K562 (cell line): ENCODE data around the gene GLB1L2. TPM values are rescaled to one million over a fixed set of nuclear protein-coding genes. Genes with fewer than 3 reads are reported as not detected.

Experiments
- BHLHE40 ChIP-seq: IDR thresholded peaks from 2 replicates; pipeline ENCODE4 v1.6.1; 2011; ENCODE audit warnings: low read length, improper control_type of control experiment
- CTCF ChIP-seq, 3 experiments: IDR thresholded peaks in 2 of 3; conservative IDR thresholded peaks in 1 of 3; 2 replicates each; pipeline ENCODE4 v1.5.1; 2011 to 2012; ENCODE audit warnings: low read length in 3 of 3, mild to moderate bottlenecking in 3 of 3, control low read depth in 2 of 3, improper control_type of control experiment in 1 of 3, inconsistent platforms in 1 of 3, low read depth in 1 of 3, mixed read lengths in 1 of 3, moderate library complexity in 1 of 3; ENCODE audit not compliant: insufficient read depth in 2 of 3
- E2F6 ChIP-seq, 2 experiments: IDR thresholded peaks; 2 replicates each; pipeline ENCODE4 v1.6.1; 2011; ENCODE audit warnings: borderline replicate concordance in 1 of 2, control low read depth in 1 of 2, low read depth in 1 of 2, low read length in 1 of 2, mild to moderate bottlenecking in 1 of 2, mixed read lengths in 1 of 2, moderate library complexity in 1 of 2; ENCODE audit not compliant: insufficient read depth in 1 of 2, insufficient read length in 1 of 2, poor library complexity in 1 of 2, severe bottlenecking in 1 of 2; ENCODE audit errors: extremely low read depth in 1 of 2
- EP400 ChIP-seq: fragments of 450-650 bp; IDR thresholded peaks from 2 replicates; pipeline ENCODE4 v1.6.1; 2017; ENCODE audit warnings: antibody characterized with exemption, mild to moderate bottlenecking, moderate library complexity
- MNT ChIP-seq, 2 experiments: fragments of 450-650 bp; conservative IDR thresholded peaks; 2 replicates each; pipeline ENCODE4 v1.6.1; 2017; ENCODE audit warnings: mild to moderate bottlenecking in 2 of 2, moderate library complexity in 2 of 2
- MYC ChIP-seq, 2 experiments: fragments of 250-450 bp in 1 of 2; sonication (Bioruptor Pico) in 1 of 2; IDR thresholded peaks; 2 replicates each; pipeline versions ENCODE4 v1.5.1 to v1.6.1; 2012 to 2021; ENCODE audit warnings: low read depth in 2 of 2, borderline replicate concordance in 1 of 2, improper control_type of control experiment in 1 of 2, low read length in 1 of 2, mild to moderate bottlenecking in 1 of 2, moderate library complexity in 1 of 2
- PBX2 ChIP-seq, 2 experiments: IDR thresholded peaks in 1 of 2; conservative IDR thresholded peaks in 1 of 2; 2 replicates each; pipeline ENCODE4 v1.6.1; 2016; ENCODE audit warnings: low read depth in 2 of 2, mild to moderate bottlenecking in 1 of 2, missing compliant biosample characterization in 1 of 2, missing genetic modification characterization in 1 of 2, moderate library complexity in 1 of 2
- RB1 ChIP-seq: fragments of 450-650 bp; IDR thresholded peaks from 2 replicates; pipeline ENCODE4 v1.6.1; 2017; ENCODE audit warnings: low read depth, mild to moderate bottlenecking
- TEAD4 ChIP-seq, 2 experiments: sonication (generic) in 1 of 2; formaldehyde crosslinking in 1 of 2; IDR thresholded peaks; 2 replicates each; pipeline versions ENCODE4 v1.6.1 to v1.8.0; 2012 to 2022; ENCODE audit warnings: borderline replicate concordance in 1 of 2, inconsistent platforms in 1 of 2, low read length in 1 of 2, mild to moderate bottlenecking in 1 of 2, missing genetic modification reagents in 1 of 2
- TFAP4 ChIP-seq: sonication (generic); formaldehyde crosslinking; IDR thresholded peaks from 2 replicates; pipeline ENCODE4 v1.8.0; 2022; ENCODE audit warnings: missing genetic modification reagents, mild to moderate bottlenecking, moderate library complexity, borderline replicate concordance
- THRB ChIP-seq: fragments of 450-650 bp; formaldehyde crosslinking; conservative IDR thresholded peaks from 2 replicates; pipeline ENCODE4 v1.4.0; 2022; ENCODE audit warnings: mild to moderate bottlenecking, missing genetic modification characterization
- ZFX ChIP-seq: sonication (generic); formaldehyde crosslinking; IDR thresholded peaks from 2 replicates; pipeline ENCODE4 v1.8.0; 2022; ENCODE audit warnings: mild to moderate bottlenecking, missing genetic modification reagents, moderate library complexity
- ZNF263 ChIP-seq: sonication (generic); formaldehyde crosslinking; IDR thresholded peaks from 2 replicates; pipeline ENCODE4 v1.8.0; 2022; ENCODE audit warnings: mild to moderate bottlenecking, missing genetic modification reagents, borderline replicate concordance
- polyA plus RNA-seq, 8 experiments: library from polyadenylated mRNA; depleted of rRNA in 4 of 8; stranded (reverse) in 5 of 8; unstranded in 3 of 8; fragments of >200 nt; fragmentation: Nextera tagmentation in 2 of 8; fragmentation: Illumina TruSeq in 1 of 8; extraction: Ambion mirVana in 2 of 8; extraction: Trizol in 1 of 8; gene quantifications; 2 replicates each; pipeline versions ENCODE4 v1.2.1 to v1.2.3, GENCODE V29; 2011 to 2014; ENCODE audit warnings: inconsistent platforms in 1 of 8, missing spikeins in 1 of 8
- total RNA-seq, 7 experiments: library from RNA; depleted of rRNA in 6 of 7; stranded (reverse); fragments of >200 nt in 6 of 7; fragmentation: Illumina TruSeq in 2 of 7; extraction: Trizol in 2 of 7; gene quantifications; 2 replicates each; pipeline versions ENCODE4 v1.2.1 to v1.2.3, GENCODE V29; 2011 to 2021; ENCODE audit warnings: low replicate concordance in 1 of 7

Gene GLB1L2
- total and polyA plus RNA-seq, 9 of the 15 experiments (the other 6 are each of a cell fraction or from before 2014, with no cell fraction given), result 0.84 to 21.4 (median 13.8) TPM

- TF ChIP-seq CTCF (IDR thresholded peaks at IDR 0.05 in 2 of 3, conservative IDR thresholded peaks at IDR 0.05 in 1 of 3; ENCODE audit: insufficient read depth in 2 of 3, low read depth in 1 of 3, low read length in 3 of 3), result peak; percentile 90 to 95 (median 93)
- TF ChIP-seq E2F6 (IDR thresholded peaks at IDR 0.05; ENCODE audit: borderline replicate concordance in 1 of 2, extremely low read depth in 1 of 2, insufficient read depth in 1 of 2, insufficient read length in 1 of 2, low read depth in 1 of 2, low read length in 1 of 2, poor library complexity in 1 of 2, severe bottlenecking in 1 of 2), result peak; percentile 57 to 71
- peak; percentile 58; the same call in 1 of the 2 replicates for TF ChIP-seq EP400
- peak; percentile 78; the same call in 1 of the 2 replicates for TF ChIP-seq ZNF263 (CRISPR knock-in tag)
- TF ChIP-seq MYC (IDR thresholded peaks at IDR 0.05; ENCODE audit: low read depth, low read length), result peak; percentile 85; the same call in 1 of the 2 replicates
- TF ChIP-seq MYC (CRISPR knock-in tag; IDR thresholded peaks at IDR 0.05; ENCODE audit: borderline replicate concordance, low read depth), result no peak
- peak; percentile 71 for TF ChIP-seq RB1
- TF ChIP-seq TEAD4 (IDR thresholded peaks at IDR 0.05; ENCODE audit: low read length), result no peak
- TF ChIP-seq TEAD4 (CRISPR knock-in tag; IDR thresholded peaks at IDR 0.05; ENCODE audit: borderline replicate concordance), result no peak
- peak; percentile 61; the same call in 1 of the 2 replicates for TF ChIP-seq TFAP4 (CRISPR knock-in tag)
- peak; percentile 48 for TF ChIP-seq ZFX (CRISPR knock-in tag)
- peak; percentile 68 for TF ChIP-seq BHLHE40
- TF ChIP-seq MNT (conservative IDR thresholded peaks at IDR 0.05), result peak in 1 of 2 experiments; percentile 36; a peak in 1 of 4 replicates
- no peak for TF ChIP-seq PBX2 (CRISPR knock-in tag; IDR thresholded peaks at IDR 0.05; ENCODE audit: low read depth)
- TF ChIP-seq PBX2 (tag; conservative IDR thresholded peaks at IDR 0.05; ENCODE audit: low read depth), result no peak
- TF ChIP-seq THRB (CRISPR knock-in tag), result no peak
These were observed 28.5 kb downstream of the GLB1L2 start (continued) for GRCh38 chr11:134360050-134360835.
